ENCODE results near the gene ZNF624.
A peak's percentile ranks its signal among the peaks of the same experiment; 100 is the strongest.
"Not testable (repeated sequence)": the region's sequence is repeated elsewhere in the genome, so short reads cannot be mapped to it uniquely, and the experiment has no call there.

ZNF624 gene

DNA sequence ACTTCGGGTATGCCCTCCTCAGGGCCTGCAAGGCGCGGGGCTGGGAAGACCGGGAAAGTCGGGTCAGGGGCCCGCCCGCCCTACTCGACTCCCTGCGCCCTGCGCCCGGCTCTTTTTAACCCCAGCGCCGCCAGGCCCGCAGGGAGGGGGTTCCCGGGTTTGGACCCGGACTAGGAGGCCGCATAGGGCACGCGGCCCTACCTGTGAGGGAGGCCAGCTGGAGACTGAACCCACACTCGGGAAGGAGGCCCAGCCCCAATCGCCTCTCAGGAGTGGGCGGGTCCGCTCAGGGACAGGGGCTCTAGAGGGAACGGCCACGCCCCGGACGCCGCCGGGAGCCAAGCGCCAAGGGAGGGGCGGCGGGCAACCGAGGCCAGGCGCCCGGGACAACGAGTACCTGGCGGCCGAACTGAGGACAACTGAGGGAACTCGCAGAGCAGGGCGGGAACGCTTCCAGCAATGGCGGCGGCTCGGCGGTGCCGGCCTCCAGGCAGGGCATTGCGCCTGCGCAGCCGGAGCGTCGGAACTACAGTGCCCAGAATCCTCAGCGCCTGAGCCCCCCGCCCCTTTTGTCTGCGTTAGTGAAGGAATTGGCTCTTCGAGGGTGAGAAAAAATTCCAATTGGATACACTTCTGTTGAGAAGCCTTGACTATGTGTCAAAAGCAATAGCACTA lies at the start of gene ZNF624:
Gene ZNF624, minus strand, starts transcription at position 484 of the 675 bp plus-strand sequence.
- DNase-seq: peak; percentile 96

- not testable (repeated sequence) for DNase-seq
These were observed 44.0 kb upstream of the ZNF624 start for GRCh38 chr17:16697603-16698002.

DNA sequence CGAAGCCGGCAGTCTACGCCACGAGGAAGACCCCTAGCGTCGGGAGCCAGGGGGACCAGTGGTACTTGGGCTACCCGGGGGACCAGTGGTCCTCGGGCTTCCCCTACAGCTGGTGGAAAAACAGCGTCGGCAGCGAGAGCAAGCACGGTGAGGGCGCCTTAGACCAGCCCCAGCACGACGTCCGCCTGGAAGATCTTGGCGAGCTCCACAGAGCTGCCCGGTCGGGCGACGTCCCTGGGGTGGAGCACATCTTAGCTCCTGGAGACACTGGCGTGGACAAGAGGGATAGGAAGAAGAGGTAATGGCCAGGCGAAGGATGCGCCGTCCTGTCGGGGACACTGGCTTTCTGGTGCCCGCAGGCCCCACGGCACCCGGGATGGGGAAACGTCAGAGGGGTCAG lies 36.8 kb upstream of the ZNF624 start:
- DNase-seq: not testable (repeated sequence)

- not testable (repeated sequence) for DNase-seq
These were observed 36.2 kb upstream of the ZNF624 start, which contains the start of gene CCDC144A for GRCh38 chr17:16689731-16690281. Gene CCDC144A (plus strand): TSS chr17:16690241. CDS start chr17:16690401, 160 bp downstream.

GRCh38 chr17:16687151-16687550 lies 33.5 kb upstream of the ZNF624 start:
- DNase-seq: not testable (repeated sequence)

DNA sequence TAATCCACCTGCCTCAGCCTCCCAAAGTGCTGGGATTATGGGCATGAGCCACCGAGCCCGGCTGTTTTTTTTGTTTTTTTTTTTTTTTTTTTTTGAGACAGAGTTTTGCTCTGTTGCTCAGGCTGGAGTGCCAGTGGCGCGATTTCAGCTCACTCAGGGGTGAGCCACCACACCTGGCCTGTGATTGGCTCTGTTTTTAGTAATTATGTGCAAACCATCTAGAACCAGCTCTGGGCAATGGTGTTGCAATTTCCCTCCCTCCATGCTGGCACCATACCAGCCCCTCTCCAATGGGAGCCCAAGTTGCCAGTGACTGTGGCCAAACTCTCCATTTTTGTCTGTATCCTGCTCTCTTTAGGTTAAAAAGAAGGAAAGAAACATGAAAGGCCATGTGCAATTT lies 32.4 kb upstream of the ZNF624 start:
- not testable (repeated sequence) for DNase-seq

DNA sequence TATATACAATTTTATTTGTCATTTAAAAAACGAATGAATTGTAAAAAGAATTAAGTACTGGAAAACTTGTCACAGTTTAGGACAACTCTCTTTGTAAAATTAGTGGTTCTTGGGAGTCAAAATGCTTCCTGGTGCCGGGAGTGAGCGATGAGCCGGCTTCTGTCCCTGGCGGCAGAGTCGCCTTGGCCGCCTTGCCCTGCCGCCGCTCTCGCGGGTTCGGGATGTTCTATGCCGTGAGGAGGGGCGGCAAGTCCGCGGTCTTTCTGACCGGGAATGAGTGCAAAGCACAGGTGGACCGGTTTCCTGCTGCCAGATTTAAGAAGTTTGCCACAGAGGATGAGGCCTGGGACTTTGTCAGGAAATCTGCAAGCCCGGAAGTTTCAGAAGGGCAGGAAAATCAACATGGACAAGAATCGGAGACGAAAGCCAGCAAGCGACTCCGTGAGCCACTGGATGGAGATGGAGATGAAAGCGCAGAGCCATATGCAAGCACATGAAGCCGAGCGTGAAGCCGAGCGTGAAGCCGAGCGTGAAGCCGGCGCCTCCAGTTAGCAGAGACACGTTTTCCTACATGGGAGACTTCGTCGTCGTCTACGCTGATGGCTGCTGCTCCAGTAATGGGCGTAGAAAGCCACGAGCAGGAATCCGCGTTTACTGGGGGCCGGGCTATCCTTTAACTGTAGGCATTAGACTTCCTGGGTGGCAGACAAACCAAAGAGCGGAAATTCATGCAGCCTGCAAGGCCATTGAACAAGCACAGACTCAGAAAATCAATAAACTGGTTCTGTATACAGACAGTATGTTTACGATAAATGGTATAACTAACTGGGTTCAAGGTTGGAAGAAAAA lies 29.9 kb upstream of the ZNF624 start:
- DNase-seq: not testable (repeated sequence)

DNA sequence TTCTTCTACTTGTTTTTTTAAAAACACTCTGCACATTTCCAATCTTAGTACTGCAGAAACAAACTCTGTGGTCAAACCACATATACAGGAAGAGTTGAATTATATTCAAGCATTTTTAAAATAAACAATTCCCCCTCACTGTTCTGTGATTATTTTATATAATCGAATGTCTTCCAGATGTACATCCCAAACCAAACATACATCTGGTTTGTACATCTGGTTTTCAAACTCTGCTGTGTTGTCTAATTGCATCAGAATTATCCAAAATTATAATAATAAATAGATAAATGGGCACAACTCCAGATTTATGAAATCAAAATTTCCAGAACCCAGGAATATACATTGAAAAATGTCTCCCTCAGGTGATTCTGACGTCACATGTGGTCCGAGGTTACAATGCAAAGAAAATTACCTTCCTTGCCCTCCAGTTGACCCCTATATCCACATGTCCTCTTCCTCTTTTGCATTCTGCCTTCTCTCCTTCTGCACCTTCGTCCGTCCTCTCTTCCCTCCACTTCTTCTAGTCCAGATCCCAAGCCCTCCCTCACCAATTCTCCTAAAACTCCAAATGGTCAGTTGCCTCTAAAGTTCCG lies 23.1 kb upstream of the ZNF624 start:
- no peak for DNase-seq

GRCh38 chr17:16666907-16667636 lies 13.4 kb upstream of the ZNF624 start:
- peak; percentile 55 for DNase-seq

- not testable (repeated sequence) for DNase-seq
These were observed 12.9 kb upstream of the ZNF624 start for GRCh38 chr17:16666553-16666906.

DNA sequence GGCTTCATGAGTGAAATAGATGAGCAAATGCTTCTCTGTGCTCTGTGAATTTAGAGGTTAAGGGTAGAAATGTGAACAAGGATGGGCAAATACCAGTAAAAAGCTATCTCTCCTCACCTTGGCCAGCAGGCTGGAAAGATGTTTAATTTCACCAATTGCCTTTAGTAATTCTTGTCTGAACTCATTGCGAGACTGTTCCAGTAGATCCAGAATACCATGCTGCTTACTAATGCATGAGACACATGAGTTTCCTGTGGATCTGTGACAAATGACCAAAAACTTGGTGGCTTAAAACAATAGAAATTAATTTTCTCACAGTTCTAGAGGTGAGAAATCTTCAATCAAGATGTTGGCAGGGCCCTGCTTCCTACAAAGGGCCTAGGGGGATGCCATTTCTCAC lies 9.3 kb upstream of the ZNF624 start:
- DNase-seq: no peak

GRCh38 chr17:16661217-16661616 lies 7.6 kb upstream of the ZNF624 start:
- no peak for DNase-seq

DNA sequence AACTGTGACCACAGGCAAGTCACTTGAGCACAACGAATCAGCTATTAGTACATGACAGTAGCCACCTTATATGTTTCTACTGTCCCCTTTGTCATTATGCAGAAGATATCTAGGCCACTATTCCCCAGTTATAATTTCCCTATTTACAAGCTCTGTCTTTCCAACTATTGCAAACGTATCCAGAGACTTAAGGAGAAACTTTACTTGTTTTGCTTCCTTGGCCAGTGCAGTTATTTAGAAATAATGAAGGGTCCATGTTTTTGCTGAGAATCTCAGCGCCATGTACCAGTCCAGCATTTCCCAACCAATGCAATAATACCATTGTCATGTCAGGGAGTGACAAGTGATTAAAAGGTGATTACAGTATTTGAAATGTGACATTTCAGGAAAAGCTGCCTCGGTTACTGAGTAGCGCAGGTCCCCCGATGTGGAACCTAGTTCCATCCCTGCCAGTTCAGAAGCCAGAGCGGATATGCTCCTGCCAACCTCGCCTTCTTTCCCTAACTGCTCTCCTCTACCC lies 743 bp downstream of the ZNF624 start:
- DNase-seq: no peak

DNA sequence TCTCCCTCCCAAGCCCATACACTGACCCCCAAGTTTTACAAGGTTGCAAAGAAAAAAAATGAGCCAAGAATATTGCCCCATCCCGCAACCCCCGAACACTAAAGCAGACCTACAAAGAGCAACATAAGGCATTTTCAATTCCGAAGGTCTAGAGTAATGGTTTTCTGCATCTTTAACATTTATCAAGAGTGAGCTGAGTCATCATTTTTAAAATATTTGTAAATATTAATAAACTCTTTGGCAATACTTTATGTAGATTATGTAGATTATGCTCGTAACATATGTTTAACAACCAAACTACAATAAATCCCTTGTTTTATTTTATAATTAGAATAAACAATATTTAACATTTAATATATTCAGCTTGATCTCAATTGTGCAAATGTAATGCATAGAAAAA lies 1.4 kb downstream of the ZNF624 start:
- no peak for DNase-seq

- no peak for DNase-seq
These were observed 4.1 kb downstream of the ZNF624 start for GRCh38 chr17:16649585-16649984.

- DNase-seq: no peak
These were observed 14.2 kb downstream of the ZNF624 start for GRCh38 chr17:16639438-16639837.

GRCh38 chr17:16623282-16623681 lies 30.4 kb downstream of the ZNF624 start:
- no peak for DNase-seq

DNA sequence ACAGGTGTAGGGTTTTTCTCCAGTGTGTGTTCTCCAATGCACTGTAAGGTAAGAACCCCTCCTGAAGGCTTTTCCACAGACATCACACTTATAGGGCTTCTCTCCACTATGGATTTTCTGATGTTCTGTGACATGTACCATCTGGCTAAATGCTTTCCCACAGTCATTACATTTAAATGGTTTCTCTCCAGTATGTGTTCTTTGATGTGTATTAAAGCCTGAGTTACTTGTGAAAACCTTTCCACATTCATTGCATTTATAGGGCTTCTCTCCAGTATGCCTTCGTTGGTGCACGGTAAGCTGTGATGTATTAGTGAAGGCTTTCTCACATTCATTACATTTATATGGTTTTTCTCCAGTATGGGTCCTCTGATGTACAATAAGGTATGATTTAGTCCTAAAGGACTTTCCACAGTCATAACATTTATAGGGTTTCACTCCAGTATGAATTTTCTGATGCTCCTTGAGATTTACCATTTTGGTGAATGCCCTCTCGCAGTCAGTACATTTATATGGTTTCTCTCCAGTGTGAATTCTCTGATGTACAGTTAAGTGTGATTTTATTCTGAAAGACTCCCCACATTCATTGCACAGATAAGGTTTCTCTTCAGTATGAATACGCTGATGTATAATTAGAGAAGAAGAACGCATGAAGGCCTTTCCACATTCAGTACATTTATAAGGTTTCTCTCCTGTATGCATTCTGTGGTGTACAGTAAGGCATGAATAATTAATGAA lies 30.9 kb downstream of the ZNF624 start:
- no peak for DNase-seq

DNA sequence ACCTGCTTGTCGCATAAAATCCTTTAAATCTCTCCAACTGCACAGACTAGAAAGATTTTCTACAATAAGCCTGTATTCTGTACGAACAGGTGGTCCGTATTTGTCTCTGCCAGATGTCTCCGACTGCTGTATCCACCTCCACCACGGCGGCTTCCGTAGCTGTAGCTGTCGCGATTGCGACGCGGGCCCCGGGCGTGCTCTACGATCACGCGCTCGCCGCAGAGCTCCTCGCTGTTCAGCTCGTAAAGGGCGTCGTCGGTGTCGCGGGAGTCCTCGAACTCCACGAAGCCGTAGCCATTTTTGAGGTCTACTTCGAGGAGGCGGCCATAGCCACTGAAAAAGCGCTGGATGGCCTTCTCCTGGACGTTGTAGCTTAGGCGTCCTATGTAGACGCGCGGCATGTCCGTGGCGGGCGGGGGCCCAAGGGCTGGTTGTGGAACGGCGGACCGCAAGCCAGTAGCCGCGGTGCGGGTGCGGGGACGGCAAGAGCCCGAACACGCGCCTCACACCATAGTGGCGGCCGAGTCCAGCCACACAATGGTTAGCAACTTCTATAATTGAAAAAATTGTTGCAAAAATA lies 36.1 kb downstream of the ZNF624 start:
- no peak for DNase-seq

DNA sequence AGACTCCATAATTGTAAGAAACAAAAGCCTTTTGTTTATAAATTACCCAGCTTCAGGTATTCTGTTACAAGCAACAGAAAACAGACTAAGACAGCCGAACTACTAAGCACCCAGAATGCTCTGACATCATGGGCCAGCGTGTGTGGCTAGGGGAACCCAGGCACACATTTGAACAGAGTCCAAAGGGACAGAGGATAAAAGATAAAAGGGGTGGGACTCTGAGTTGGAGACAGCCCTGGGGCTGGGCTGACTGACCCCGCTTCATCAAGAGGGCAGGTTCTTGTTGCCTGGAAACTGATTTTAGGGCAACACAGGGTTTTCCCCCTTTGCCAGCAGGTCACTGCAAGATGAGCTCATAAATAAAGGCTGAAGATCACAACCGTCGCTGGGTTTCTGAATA lies 54.1 kb downstream of the ZNF624 start:
- no peak for DNase-seq

DNA sequence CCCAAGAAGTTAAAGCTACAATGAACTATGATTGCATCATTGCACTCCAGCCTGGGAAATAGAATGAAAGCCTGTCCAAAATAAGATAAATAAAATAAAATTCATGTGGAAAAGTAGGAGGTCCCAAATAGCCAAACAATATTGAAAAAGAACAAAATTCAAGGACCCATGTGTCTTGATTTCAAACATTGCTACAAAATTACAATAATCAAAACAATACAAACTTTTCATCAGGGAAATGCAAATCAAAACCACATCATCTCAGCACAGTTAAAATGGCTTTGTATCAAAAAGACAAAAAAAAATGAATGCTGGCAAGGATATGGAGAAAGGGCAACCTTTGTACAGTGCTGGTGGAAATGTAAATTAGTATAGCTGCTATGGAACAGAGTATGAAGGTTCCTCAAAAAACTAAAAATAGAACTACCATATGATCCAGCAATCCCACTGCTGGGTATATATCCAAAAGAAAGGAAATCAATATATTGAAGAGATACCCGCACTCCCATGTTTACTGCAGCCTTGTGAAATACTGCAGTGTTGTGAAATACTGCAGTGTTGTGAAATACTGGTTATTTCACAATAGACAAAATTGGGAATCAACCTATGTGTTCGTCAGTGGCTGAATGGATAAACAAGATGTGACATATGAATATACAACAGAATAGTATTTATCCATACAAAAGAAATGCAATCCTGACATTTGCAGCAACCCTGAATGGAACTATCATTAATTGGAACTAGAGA lies 60.1 kb downstream of the ZNF624 start:
- DNase-seq: no peak
